ENCODE measurements around the gene DSC2.

The DSC2 gene

DNA sequence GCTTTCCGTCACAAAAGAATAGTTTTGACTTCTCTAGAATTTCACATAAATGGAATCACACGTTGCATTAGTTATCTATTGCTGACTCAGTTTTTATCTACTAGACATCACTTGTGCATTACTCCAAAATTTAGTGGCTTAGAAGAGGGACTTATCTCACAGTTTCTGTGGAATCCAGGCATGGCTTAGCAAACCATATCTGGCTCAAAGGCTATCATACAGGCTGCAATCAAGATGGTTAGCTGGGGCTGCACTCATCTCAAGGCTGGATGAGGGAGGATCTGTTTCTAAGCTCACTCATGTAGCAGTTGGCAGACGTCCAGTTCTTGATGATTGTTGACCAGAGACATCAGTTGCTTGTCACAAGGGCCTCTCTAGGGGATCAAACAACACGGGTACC, 53.0 kb downstream of the DSC2 start:
- no peak overlapping the region for H3K4me3 ChIP-seq (replicated peaks; ENCODE audit: insufficient read depth, low read length)
- H3K27me3 ChIP-seq (ENCODE audit: insufficient read depth, poor library complexity, severe bottlenecking), result peaks cover 17% of the 10 kb centered on the region
- DNase-seq (ENCODE audit: low read depth in 1 of 2, low spot score in 1 of 2), result no peak
- H3K27ac ChIP-seq (replicated peaks), result no peak overlapping the region
- TF ChIP-seq POLR2AphosphoS5 (IDR thresholded peaks at IDR 0.05; ENCODE audit: low read depth), result no peak
- no peak for TF ChIP-seq SPI1 (IDR thresholded peaks at IDR 0.05; ENCODE audit: borderline replicate concordance, low read depth)
- TF ChIP-seq, protein P1, sequence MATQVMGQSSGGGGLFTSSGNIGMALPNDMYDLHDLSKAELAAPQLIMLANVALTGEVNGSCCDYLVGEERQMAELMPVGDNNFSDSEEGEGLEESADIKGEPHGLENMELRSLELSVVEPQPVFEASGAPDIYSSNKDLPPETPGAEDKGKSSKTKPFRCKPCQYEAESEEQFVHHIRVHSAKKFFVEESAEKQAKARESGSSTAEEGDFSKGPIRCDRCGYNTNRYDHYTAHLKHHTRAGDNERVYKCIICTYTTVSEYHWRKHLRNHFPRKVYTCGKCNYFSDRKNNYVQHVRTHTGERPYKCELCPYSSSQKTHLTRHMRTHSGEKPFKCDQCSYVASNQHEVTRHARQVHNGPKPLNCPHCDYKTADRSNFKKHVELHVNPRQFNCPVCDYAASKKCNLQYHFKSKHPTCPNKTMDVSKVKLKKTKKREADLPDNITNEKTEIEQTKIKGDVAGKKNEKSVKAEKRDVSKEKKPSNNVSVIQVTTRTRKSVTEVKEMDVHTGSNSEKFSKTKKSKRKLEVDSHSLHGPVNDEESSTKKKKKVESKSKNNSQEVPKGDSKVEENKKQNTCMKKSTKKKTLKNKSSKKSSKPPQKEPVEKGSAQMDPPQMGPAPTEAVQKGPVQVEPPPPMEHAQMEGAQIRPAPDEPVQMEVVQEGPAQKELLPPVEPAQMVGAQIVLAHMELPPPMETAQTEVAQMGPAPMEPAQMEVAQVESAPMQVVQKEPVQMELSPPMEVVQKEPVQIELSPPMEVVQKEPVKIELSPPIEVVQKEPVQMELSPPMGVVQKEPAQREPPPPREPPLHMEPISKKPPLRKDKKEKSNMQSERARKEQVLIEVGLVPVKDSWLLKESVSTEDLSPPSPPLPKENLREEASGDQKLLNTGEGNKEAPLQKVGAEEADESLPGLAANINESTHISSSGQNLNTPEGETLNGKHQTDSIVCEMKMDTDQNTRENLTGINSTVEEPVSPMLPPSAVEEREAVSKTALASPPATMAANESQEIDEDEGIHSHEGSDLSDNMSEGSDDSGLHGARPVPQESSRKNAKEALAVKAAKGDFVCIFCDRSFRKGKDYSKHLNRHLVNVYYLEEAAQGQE (IDR thresholded peaks at IDR 0.05; ENCODE audit: insufficient replicate concordance, low read depth), result no peak
- no peak for TF ChIP-seq GABPA (IDR thresholded peaks at IDR 0.05; ENCODE audit: low read depth)
- TF ChIP-seq, protein P2, sequence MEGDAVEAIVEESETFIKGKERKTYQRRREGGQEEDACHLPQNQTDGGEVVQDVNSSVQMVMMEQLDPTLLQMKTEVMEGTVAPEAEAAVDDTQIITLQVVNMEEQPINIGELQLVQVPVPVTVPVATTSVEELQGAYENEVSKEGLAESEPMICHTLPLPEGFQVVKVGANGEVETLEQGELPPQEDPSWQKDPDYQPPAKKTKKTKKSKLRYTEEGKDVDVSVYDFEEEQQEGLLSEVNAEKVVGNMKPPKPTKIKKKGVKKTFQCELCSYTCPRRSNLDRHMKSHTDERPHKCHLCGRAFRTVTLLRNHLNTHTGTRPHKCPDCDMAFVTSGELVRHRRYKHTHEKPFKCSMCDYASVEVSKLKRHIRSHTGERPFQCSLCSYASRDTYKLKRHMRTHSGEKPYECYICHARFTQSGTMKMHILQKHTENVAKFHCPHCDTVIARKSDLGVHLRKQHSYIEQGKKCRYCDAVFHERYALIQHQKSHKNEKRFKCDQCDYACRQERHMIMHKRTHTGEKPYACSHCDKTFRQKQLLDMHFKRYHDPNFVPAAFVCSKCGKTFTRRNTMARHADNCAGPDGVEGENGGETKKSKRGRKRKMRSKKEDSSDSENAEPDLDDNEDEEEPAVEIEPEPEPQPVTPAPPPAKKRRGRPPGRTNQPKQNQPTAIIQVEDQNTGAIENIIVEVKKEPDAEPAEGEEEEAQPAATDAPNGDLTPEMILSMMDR (IDR thresholded peaks at IDR 0.05; ENCODE audit: insufficient read depth, low read length), result no peak

DNA sequence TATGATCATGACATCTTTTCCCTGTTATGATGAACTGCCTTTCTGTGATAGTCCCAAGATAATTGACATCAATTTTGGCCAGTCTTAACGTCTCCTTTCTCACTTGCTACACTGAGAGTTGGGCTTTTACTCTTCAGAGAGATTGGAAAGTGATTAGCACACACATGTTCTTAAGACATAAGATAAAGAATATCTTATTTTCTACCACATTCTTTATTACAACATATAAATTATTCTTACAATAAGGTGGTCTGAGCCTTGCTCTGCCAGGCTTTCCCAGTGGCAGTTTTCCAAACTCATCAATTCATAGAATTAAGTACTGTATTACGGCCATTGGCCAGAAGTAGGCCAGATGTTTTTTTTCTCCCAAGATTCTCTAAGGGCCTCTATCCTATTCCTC, 54.0 kb downstream of the DSC2 start:
- TF ChIP-seq POLR2AphosphoS5 (IDR thresholded peaks at IDR 0.05; ENCODE audit: low read depth) (no peak), GABPA (IDR thresholded peaks at IDR 0.05; ENCODE audit: low read depth) (no peak), SPI1 (IDR thresholded peaks at IDR 0.05; ENCODE audit: borderline replicate concordance, low read depth) (no peak)

DNA sequence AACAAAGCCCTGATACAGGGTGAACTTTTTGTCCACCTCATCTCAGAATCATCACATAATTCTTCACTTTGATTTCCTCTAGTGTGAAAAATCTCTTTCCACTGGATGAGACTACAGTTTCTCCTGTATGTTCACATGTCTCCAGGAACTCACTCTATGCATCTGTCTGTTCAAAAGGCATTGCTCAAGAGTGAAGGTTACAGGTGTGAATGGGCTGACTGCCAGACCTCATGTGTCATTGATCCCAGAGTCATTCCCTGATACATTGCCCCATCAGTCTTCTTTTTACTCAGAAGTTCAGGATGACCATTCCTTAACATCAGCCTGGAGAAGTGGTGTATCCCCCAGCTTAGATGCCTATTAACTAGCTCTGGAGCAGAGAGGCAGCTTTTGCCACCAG, 55.3 kb downstream of the DSC2 start:
- peaks cover 35% of the 10 kb centered on the region for H3K27me3 ChIP-seq (ENCODE audit: insufficient read depth, poor library complexity, severe bottlenecking)
- TF ChIP-seq POLR2AphosphoS5 (IDR thresholded peaks at IDR 0.05; ENCODE audit: low read depth) (no peak), SPI1 (IDR thresholded peaks at IDR 0.05; ENCODE audit: borderline replicate concordance, low read depth) (no peak), GABPA (IDR thresholded peaks at IDR 0.05; ENCODE audit: low read depth) (no peak)
- TF ChIP-seq, protein P1 (IDR thresholded peaks at IDR 0.05; ENCODE audit: insufficient replicate concordance, low read depth), result no peak
- TF ChIP-seq, protein P2 (IDR thresholded peaks at IDR 0.05; ENCODE audit: insufficient read depth, low read length), result no peak
- DNase-seq (ENCODE audit: low read depth in 1 of 2, low spot score in 1 of 2), result no peak
- no peak overlapping the region for H3K27ac ChIP-seq (replicated peaks)
- H3K4me3 ChIP-seq (replicated peaks; ENCODE audit: insufficient read depth, low read length), result no peak overlapping the region

More for the DNA sequence above, 54.0 kb downstream of the DSC2 start:
- Histone ChIP-seq H3K4me3 (replicated peaks; ENCODE audit: insufficient read depth, low read length) (no peak overlapping the region), H3K27ac (replicated peaks) (no peak overlapping the region), H3K27me3 (ENCODE audit: insufficient read depth, poor library complexity, severe bottlenecking) (peaks cover 26% of the 10 kb centered on the region)
- no peak for DNase-seq (ENCODE audit: low read depth in 1 of 2, low spot score in 1 of 2)

DNA sequence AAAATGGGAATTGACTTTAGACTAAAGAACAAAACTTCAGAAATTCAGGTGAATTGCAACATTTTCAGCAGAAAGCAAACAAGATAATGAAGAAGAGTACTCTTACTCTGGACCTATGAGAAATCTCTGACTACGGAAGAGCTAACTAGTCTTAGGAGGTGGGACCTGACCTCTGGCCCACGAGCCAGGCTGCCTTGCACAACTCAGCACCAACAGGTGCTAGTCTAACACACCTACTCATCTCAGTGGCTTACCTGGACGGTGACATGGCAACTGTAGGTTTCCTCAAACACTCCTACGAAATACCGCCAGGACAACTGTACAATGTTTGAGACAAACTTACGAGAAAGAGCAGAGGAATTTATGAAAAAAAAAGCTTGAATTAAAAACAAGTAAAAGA, 56.6 kb downstream of the DSC2 start:
- no peak for DNase-seq (ENCODE audit: low read depth in 1 of 2, low spot score in 1 of 2)
- Histone ChIP-seq H3K4me3 (replicated peaks; ENCODE audit: insufficient read depth, low read length) (no peak overlapping the region), H3K27ac (replicated peaks) (no peak overlapping the region), H3K27me3 (ENCODE audit: insufficient read depth, poor library complexity, severe bottlenecking) (peaks cover 43% of the 10 kb centered on the region)
- TF ChIP-seq, protein P2 (IDR thresholded peaks at IDR 0.05; ENCODE audit: insufficient read depth, low read length), result no peak
- TF ChIP-seq SPI1 (IDR thresholded peaks at IDR 0.05; ENCODE audit: borderline replicate concordance, low read depth), result no peak
- TF ChIP-seq GABPA (IDR thresholded peaks at IDR 0.05; ENCODE audit: low read depth), result no peak
- no peak for TF ChIP-seq POLR2AphosphoS5 (IDR thresholded peaks at IDR 0.05; ENCODE audit: low read depth)
- TF ChIP-seq, protein P1 (IDR thresholded peaks at IDR 0.05; ENCODE audit: insufficient replicate concordance, low read depth), result no peak
